ENCODE measurements around the gene CCDC146. TPM values are rescaled to one million over a fixed set of nuclear protein-coding genes. Genes with fewer than 3 reads are reported as not detected.

Gene CCDC146
- total and polyA plus RNA-seq, 2 of the 13 experiments (the other 11 are each of a cell fraction or from before 2014, with no cell fraction given): 2.4 to 4.1 TPM

DNA sequence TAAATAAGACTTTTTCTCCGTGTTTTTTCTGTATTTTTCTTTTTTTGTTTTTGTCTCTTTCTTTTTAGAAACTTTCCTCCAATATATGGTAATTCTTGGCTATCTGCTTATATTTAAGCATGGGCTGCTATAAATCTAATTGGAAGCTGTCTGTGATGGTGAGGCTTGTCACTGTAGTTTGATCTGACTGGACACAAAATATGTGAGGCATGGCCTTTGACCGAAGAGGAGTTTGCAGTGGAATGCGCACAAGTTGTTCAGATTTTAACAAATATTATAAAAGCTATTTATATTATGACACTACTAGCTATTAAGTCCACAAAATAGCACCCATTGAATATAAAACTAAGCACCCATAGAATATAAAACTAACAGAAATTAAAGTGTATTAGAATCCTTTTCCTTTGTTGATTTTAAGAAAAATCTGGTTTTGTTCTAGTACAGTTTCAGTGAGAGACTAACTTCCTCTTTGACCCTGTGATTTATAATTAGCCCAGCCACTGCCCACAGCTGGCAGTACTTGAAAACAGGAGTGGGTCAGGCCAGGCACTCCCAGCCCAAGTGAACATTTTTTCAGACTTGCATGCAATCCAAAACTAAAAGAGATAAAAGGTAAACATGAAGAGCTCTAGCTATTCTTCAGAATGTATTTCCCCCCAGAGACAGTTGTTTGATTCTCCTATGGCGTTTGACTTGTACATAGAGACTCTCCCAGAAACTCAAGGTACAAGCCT lies 147.1 kb downstream of the CCDC146 start (continued):
- TF ChIP-seq, protein P1, sequence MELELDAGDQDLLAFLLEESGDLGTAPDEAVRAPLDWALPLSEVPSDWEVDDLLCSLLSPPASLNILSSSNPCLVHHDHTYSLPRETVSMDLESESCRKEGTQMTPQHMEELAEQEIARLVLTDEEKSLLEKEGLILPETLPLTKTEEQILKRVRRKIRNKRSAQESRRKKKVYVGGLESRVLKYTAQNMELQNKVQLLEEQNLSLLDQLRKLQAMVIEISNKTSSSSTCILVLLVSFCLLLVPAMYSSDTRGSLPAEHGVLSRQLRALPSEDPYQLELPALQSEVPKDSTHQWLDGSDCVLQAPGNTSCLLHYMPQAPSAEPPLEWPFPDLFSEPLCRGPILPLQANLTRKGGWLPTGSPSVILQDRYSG (CRISPR knock-in tag; IDR thresholded peaks at IDR 0.05): no peak
- TF ChIP-seq, protein P2, sequence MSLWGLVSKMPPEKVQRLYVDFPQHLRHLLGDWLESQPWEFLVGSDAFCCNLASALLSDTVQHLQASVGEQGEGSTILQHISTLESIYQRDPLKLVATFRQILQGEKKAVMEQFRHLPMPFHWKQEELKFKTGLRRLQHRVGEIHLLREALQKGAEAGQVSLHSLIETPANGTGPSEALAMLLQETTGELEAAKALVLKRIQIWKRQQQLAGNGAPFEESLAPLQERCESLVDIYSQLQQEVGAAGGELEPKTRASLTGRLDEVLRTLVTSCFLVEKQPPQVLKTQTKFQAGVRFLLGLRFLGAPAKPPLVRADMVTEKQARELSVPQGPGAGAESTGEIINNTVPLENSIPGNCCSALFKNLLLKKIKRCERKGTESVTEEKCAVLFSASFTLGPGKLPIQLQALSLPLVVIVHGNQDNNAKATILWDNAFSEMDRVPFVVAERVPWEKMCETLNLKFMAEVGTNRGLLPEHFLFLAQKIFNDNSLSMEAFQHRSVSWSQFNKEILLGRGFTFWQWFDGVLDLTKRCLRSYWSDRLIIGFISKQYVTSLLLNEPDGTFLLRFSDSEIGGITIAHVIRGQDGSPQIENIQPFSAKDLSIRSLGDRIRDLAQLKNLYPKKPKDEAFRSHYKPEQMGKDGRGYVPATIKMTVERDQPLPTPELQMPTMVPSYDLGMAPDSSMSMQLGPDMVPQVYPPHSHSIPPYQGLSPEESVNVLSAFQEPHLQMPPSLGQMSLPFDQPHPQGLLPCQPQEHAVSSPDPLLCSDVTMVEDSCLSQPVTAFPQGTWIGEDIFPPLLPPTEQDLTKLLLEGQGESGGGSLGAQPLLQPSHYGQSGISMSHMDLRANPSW (CRISPR knock-in tag; IDR thresholded peaks at IDR 0.05; ENCODE audit: borderline replicate concordance): no peak
- TF ChIP-seq SNRNP70 (IDR thresholded peaks at IDR 0.05; ENCODE audit: low read depth, low read length) (no peak), ZBTB8A (CRISPR knock-in tag; IDR thresholded peaks at IDR 0.05; ENCODE audit: borderline replicate concordance, low read depth) (no peak), ZSCAN30 (CRISPR knock-in tag; IDR thresholded peaks at IDR 0.05) (no peak), SIX4 (CRISPR knock-in tag; IDR thresholded peaks at IDR 0.05) (no peak), HOXD1 (CRISPR knock-in tag; IDR thresholded peaks at IDR 0.05) (no peak)
- TF ChIP-seq, protein P3, sequence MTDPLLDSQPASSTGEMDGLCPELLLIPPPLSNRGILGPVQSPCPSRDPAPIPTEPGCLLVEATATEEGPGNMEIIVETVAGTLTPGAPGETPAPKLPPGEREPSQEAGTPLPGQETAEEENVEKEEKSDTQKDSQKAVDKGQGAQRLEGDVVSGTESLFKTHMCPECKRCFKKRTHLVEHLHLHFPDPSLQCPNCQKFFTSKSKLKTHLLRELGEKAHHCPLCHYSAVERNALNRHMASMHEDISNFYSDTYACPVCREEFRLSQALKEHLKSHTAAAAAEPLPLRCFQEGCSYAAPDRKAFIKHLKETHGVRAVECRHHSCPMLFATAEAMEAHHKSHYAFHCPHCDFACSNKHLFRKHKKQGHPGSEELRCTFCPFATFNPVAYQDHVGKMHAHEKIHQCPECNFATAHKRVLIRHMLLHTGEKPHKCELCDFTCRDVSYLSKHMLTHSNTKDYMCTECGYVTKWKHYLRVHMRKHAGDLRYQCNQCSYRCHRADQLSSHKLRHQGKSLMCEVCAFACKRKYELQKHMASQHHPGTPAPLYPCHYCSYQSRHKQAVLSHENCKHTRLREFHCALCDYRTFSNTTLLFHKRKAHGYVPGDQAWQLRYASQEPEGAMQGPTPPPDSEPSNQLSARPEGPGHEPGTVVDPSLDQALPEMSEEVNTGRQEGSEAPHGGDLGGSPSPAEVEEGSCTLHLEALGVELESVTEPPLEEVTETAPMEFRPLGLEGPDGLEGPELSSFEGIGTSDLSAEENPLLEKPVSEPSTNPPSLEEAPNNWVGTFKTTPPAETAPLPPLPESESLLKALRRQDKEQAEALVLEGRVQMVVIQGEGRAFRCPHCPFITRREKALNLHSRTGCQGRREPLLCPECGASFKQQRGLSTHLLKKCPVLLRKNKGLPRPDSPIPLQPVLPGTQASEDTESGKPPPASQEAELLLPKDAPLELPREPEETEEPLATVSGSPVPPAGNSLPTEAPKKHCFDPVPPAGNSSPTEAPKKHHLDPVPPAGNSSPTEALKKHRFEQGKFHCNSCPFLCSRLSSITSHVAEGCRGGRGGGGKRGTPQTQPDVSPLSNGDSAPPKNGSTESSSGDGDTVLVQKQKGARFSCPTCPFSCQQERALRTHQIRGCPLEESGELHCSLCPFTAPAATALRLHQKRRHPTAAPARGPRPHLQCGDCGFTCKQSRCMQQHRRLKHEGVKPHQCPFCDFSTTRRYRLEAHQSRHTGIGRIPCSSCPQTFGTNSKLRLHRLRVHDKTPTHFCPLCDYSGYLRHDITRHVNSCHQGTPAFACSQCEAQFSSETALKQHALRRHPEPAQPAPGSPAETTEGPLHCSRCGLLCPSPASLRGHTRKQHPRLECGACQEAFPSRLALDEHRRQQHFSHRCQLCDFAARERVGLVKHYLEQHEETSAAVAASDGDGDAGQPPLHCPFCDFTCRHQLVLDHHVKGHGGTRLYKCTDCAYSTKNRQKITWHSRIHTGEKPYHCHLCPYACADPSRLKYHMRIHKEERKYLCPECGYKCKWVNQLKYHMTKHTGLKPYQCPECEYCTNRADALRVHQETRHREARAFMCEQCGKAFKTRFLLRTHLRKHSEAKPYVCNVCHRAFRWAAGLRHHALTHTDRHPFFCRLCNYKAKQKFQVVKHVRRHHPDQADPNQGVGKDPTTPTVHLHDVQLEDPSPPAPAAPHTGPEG (CRISPR knock-in tag; IDR thresholded peaks at IDR 0.05): no peak
- TF ChIP-seq, protein P4, sequence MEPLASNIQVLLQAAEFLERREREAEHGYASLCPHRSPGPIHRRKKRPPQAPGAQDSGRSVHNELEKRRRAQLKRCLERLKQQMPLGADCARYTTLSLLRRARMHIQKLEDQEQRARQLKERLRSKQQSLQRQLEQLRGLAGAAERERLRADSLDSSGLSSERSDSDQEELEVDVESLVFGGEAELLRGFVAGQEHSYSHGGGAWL (CRISPR knock-in tag; IDR thresholded peaks at IDR 0.05): no peak
